GM12874 (cell line): ENCODE results near the gene ZMIZ1.

Experiments
- TF ChIP-seq, protein P1 (sequence below): IDR thresholded peaks from 2 replicates; pipeline ENCODE4 v1.5.1; 2011; ENCODE audit warnings: low read depth, mild to moderate bottlenecking, control low read depth, low read length, moderate library complexity; ENCODE audit not compliant: insufficient read depth

ZMIZ1 gene

DNA sequence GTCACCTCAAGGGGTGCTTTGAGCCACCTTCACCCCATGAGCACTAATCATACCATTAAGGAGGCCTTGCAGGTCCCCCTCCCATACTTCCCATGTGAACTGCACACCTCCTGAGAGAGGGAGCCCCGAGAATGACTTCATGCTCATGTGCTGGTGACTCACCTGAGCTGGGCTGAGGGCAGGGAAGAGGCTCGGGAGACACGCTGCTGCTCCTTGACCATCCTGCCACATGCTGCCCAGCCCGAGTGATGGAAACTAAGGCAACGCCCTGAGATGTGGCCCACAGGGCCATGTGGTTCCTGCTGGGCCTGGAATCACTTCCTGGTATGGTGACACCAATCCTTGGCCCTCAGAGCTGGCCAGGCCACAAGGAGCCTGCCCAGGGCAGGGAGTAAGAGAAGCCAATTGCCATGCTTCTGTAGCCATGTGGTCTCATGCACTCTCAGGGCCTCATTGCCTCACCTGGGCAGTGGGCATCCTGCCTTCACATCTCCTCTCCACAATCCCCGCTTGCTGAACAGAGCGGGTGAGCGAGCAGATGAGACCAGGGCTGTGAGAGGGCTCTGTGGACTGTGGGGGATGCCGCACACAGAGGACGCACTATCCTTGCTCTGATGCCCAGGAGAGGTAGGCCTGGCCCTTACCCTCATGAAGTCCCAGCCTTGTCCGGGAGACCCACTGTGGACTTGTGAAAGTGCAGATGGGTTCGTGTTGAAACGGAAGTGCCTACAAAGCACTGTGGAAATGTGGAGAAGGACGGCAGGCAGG is 260.2 kb downstream of the ZMIZ1 start:
- TF ChIP-seq, protein P1, sequence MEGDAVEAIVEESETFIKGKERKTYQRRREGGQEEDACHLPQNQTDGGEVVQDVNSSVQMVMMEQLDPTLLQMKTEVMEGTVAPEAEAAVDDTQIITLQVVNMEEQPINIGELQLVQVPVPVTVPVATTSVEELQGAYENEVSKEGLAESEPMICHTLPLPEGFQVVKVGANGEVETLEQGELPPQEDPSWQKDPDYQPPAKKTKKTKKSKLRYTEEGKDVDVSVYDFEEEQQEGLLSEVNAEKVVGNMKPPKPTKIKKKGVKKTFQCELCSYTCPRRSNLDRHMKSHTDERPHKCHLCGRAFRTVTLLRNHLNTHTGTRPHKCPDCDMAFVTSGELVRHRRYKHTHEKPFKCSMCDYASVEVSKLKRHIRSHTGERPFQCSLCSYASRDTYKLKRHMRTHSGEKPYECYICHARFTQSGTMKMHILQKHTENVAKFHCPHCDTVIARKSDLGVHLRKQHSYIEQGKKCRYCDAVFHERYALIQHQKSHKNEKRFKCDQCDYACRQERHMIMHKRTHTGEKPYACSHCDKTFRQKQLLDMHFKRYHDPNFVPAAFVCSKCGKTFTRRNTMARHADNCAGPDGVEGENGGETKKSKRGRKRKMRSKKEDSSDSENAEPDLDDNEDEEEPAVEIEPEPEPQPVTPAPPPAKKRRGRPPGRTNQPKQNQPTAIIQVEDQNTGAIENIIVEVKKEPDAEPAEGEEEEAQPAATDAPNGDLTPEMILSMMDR = no peak

DNA sequence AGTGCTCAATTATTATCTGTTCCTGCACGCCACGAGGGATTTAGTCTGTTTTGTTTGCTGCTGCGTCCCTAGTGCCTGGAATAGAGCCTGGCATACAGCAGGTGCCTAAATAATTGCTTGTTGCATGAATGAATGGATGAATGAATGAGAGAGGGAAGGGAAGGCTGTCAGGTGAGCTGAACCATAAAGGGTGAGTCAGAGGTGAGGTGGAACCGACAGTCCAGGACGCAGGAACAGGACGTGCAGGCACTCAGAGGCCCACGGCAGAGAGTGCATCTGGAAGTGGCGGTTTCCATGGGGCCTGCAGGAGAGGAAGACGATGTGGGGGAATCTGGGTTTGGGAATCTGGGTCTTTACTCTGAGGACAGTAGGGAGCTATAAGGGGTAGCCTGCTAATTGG is 260.8 kb downstream of the ZMIZ1 start:
- TF ChIP-seq, protein P1 = no peak

GRCh38 chr10:79331226-79331625 is 262.5 kb downstream of the ZMIZ1 start:
- TF ChIP-seq, protein P1 = no peak

GRCh38 chr10:79331709-79332108 is 262.9 kb downstream of the ZMIZ1 start:
- TF ChIP-seq, protein P1 = no peak

DNA sequence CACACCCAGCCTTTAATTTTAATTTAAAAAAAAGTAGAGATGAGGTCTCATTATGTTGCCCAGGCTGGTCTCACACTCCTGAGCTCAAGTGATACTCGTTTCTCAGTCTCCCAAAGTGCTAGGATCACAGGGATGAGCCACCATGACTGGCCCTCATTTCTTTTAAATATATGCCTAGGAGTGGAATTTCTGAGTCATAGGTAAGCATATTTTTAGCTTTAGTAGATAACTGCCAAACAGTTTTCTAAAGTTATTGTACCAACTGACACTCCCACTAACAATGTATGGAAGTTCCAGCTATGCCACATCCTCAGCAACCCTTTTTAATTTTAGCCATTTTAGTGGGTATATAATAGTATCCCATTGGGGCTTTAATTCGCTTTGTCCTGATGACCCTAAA is 264.7 kb downstream of the ZMIZ1 start:
- TF ChIP-seq, protein P1 = no peak

DNA sequence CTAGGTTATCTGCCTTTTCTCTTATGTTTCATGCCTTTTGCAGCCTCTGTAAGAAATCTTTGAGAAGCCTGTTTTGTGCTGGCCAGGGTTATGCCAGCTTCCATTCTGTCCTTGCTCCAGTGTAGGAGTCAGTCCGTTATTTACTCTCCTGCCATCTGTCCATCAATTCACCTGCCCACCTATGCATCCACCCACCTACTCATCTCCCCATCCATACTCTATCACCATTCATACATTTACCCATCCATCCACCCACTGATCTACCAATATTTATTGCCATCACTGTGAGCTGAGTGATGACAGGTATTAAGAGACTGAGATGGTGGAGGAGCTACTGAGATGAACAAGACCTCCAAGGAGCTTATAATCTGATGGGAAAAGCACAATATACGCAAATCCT is 265.8 kb downstream of the ZMIZ1 start:
- TF ChIP-seq, protein P1 = no peak

- TF ChIP-seq, protein P1 = no peak
Measured at GRCh38 chr10:79335094-79335469, 266.3 kb downstream of the ZMIZ1 start.
